GM12878 (cell line): ENCODE data around the gene GPATCH11. TPM values are rescaled to one million over a fixed set of nuclear protein-coding genes. Genes with fewer than 3 reads are reported as not detected.

ENCODE experiments used
- BHLHE40 ChIP-seq, 2 experiments: fragments of 450-650 bp in 1 of 2; IDR thresholded peaks; 2 replicates each; pipeline ENCODE4 v1.6.1; 2011 to 2017; ENCODE audit warnings: low read depth in 2 of 2, borderline replicate concordance in 1 of 2, improper control_type of control experiment in 1 of 2, low read length in 1 of 2, mild to moderate bottlenecking in 1 of 2
- CEBPB ChIP-seq, 2 experiments: fragments of 150-350 bp in 1 of 2; IDR thresholded peaks; 2 replicates each; pipeline ENCODE4 v1.6.1; 2012 to 2014; ENCODE audit warnings: low read depth in 2 of 2, low read length in 2 of 2, borderline replicate concordance in 1 of 2, inconsistent platforms in 1 of 2
- CHD1 ChIP-seq: IDR thresholded peaks from 2 replicates; pipeline ENCODE4 v1.6.1; 2012; ENCODE audit warnings: low read depth, low read length, improper control_type of control experiment
- CREB1 ChIP-seq: IDR thresholded peaks from 2 replicates; pipeline ENCODE4 v1.6.1; 2012; ENCODE audit warnings: low read depth, mild to moderate bottlenecking, inconsistent platforms
- ESRRA ChIP-seq: IDR thresholded peaks from 2 replicates; pipeline ENCODE4 v1.6.1; 2012; ENCODE audit warnings: mild to moderate bottlenecking, low read length, improper control_type of control experiment
- GATAD2B ChIP-seq: fragments of 450-650 bp; conservative IDR thresholded peaks from 2 replicates; pipeline ENCODE4 v1.6.1; 2017; ENCODE audit warnings: low read depth, mild to moderate bottlenecking, moderate library complexity
- HCFC1 ChIP-seq: fragments of 150-350 bp; IDR thresholded peaks from 2 replicates; pipeline ENCODE4 v1.6.1; 2014; ENCODE audit warnings: low read length
- JUND ChIP-seq: IDR thresholded peaks from 2 replicates; pipeline ENCODE4 v1.6.1; 2012; ENCODE audit warnings: low read depth, mild to moderate bottlenecking, low read length, improper control_type of control experiment, moderate library complexity
- MXI1 ChIP-seq: fragments of 150-350 bp; IDR thresholded peaks from 2 replicates; pipeline ENCODE4 v1.6.1; 2011; ENCODE audit warnings: low read depth, mild to moderate bottlenecking, inconsistent platforms, low read length, improper control_type of control experiment
- NFIC ChIP-seq: IDR thresholded peaks from 2 replicates; pipeline ENCODE4 v1.6.1; 2012; ENCODE audit warnings: low read depth, mild to moderate bottlenecking, inconsistent platforms, low read length, moderate library complexity
- NR2C1 ChIP-seq: fragments of 450-650 bp; IDR thresholded peaks from 2 replicates; pipeline ENCODE4 v1.6.1; 2017; ENCODE audit warnings: antibody characterized with exemption, mild to moderate bottlenecking, moderate library complexity
- PML ChIP-seq: IDR thresholded peaks from 2 replicates; pipeline ENCODE4 v1.6.1; 2012; ENCODE audit warnings: low read length, inconsistent platforms
- POLR2AphosphoS2 ChIP-seq: IDR thresholded peaks from 2 replicates; pipeline ENCODE4 v1.6.1; 2011; ENCODE audit warnings: low read depth, mild to moderate bottlenecking, low read length, improper control_type of control experiment, moderate library complexity
- RAD51 ChIP-seq: fragments of 450-650 bp; IDR thresholded peaks from 2 replicates; pipeline ENCODE4 v1.6.1; 2016; ENCODE audit warnings: moderate library complexity, mild to moderate bottlenecking, inconsistent platforms
- RELA ChIP-seq: fragments of 450-650 bp; IDR thresholded peaks from 2 replicates; pipeline ENCODE4 v1.8.0; 2014; ENCODE audit warnings: borderline replicate concordance; ENCODE audit not compliant: partially characterized antibody
- SIN3A ChIP-seq: IDR thresholded peaks from 2 replicates; pipeline ENCODE4 v1.6.1; 2012; ENCODE audit warnings: low read depth, low read length, improper control_type of control experiment
- TARDBP ChIP-seq: IDR thresholded peaks from 2 replicates; pipeline ENCODE4 v1.6.1; 2016; ENCODE audit warnings: borderline replicate concordance
- WRNIP1 ChIP-seq: IDR thresholded peaks from 2 replicates; pipeline ENCODE4 v1.6.1; 2011; ENCODE audit warnings: low read depth, low read length, improper control_type of control experiment, borderline replicate concordance
- YBX1 ChIP-seq: fragments of 450-650 bp; IDR thresholded peaks from 2 replicates; pipeline ENCODE4 v1.6.1; 2016; ENCODE audit warnings: antibody characterized with exemption
- ZNF207 ChIP-seq: fragments of 450-650 bp; IDR thresholded peaks from 2 replicates; pipeline ENCODE4 v1.6.1; 2014; ENCODE audit warnings: antibody characterized with exemption, mild to moderate bottlenecking, borderline replicate concordance
- ZNF24 ChIP-seq: fragments of 450-650 bp; IDR thresholded peaks from 2 replicates; pipeline ENCODE4 v1.6.1; 2017; ENCODE audit warnings: antibody characterized with exemption, mild to moderate bottlenecking
- polyA plus RNA-seq, 11 experiments: library from polyadenylated mRNA; depleted of rRNA in 4 of 11; unstranded in 6 of 11; stranded (reverse) in 5 of 11; fragments of >200 nt; fragmentation: Nextera tagmentation in 4 of 11; fragmentation: Illumina TruSeq in 1 of 11; extraction: Ambion mirVana in 4 of 11; extraction: Trizol in 1 of 11; gene quantifications; 1 replicate in 1 of 11; 2 replicates in 10 of 11; pipeline versions ENCODE4 v1.2.1 to v1.2.3, GENCODE V29; 2011 to 2016; ENCODE audit warnings: inconsistent platforms in 2 of 11, missing spikeins in 2 of 11, low read depth in 1 of 11
- total RNA-seq, 4 experiments: library from RNA; depleted of rRNA in 3 of 4; stranded (reverse); fragments of >200 nt in 3 of 4; fragmentation: Illumina TruSeq in 1 of 4; extraction: Trizol in 1 of 4; gene quantifications; 2 replicates each; pipeline versions ENCODE4 v1.2.1 to v1.2.3, GENCODE V29; 2013 to 2021
- TF ChIP-seq, protein P1 (sequence below): fragments of 450-650 bp; IDR thresholded peaks from 2 replicates; pipeline ENCODE4 v1.6.1; 2017; ENCODE audit warnings: mild to moderate bottlenecking, moderate library complexity
- TF ChIP-seq, protein P2 (sequence below): fragments of 450-650 bp; IDR thresholded peaks from 2 replicates; pipeline ENCODE4 v1.6.1; 2014; ENCODE audit warnings: mild to moderate bottlenecking
- TF ChIP-seq, protein P3 (sequence below): fragments of 450-650 bp; IDR thresholded peaks from 2 replicates; pipeline ENCODE4 v1.6.1; 2017; ENCODE audit warnings: mild to moderate bottlenecking, moderate library complexity

The GPATCH11 gene
- total and polyA plus RNA-seq, 10 of the 15 experiments (the other 5 are each of a cell fraction or from before 2014, with no cell fraction given): 11.5 to 31.8 (median 16.5) TPM

DNA sequence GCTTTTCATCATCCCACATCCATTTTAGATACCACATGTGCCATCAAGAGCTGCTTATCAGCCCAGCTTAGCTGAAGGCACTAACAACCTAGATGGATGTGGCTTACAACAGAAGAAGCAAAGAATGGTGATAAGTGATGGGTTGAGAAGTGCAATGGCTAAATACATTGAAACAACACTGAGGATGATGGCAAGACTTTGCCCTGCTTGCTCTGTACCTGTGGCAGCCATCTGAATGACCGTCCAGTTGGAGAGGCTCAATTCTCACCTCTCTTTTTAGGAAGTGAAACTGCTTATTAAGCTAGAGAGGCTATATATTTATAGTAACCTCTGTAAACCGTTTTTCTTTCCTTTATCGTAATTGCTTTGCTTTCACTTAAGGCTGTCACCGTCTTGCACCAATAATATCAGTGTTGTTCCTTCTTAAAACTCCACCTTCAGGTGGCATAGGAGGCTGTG is 5.7 kb downstream of the GPATCH11 start (continued):
- TF ChIP-seq SIN3A (no peak), WRNIP1 (no peak), TARDBP (no peak), ZNF207 (no peak), RELA (no peak), GATAD2B (0 out of 2 replicates have a peak, but pooled peaks have one; percentile 53), CREB1 (peak; percentile 23; the same call in 1 of the 2 replicates), POLR2AphosphoS2 (no peak), BHLHE40 (IDR thresholded peaks at IDR 0.05; ENCODE audit: borderline replicate concordance in 1 of 2, low read depth in 2 of 2, low read length in 1 of 2) (0 out of 4 replicates have a peak, but pooled peaks of 1 of the 2 experiments have one; percentile 8), PML (no peak), MXI1 (peak; percentile 64), CEBPB (IDR thresholded peaks at IDR 0.05; ENCODE audit: borderline replicate concordance in 1 of 2, low read depth in 2 of 2, low read length in 2 of 2) (no peak), YBX1 (no peak), HCFC1 (no peak), ZNF24 (no peak), NR2C1 (no peak), JUND (no peak), ESRRA (no peak), CHD1 (no peak), NFIC (peak; percentile 84), RAD51 (no peak)
- TF ChIP-seq, protein P1, sequence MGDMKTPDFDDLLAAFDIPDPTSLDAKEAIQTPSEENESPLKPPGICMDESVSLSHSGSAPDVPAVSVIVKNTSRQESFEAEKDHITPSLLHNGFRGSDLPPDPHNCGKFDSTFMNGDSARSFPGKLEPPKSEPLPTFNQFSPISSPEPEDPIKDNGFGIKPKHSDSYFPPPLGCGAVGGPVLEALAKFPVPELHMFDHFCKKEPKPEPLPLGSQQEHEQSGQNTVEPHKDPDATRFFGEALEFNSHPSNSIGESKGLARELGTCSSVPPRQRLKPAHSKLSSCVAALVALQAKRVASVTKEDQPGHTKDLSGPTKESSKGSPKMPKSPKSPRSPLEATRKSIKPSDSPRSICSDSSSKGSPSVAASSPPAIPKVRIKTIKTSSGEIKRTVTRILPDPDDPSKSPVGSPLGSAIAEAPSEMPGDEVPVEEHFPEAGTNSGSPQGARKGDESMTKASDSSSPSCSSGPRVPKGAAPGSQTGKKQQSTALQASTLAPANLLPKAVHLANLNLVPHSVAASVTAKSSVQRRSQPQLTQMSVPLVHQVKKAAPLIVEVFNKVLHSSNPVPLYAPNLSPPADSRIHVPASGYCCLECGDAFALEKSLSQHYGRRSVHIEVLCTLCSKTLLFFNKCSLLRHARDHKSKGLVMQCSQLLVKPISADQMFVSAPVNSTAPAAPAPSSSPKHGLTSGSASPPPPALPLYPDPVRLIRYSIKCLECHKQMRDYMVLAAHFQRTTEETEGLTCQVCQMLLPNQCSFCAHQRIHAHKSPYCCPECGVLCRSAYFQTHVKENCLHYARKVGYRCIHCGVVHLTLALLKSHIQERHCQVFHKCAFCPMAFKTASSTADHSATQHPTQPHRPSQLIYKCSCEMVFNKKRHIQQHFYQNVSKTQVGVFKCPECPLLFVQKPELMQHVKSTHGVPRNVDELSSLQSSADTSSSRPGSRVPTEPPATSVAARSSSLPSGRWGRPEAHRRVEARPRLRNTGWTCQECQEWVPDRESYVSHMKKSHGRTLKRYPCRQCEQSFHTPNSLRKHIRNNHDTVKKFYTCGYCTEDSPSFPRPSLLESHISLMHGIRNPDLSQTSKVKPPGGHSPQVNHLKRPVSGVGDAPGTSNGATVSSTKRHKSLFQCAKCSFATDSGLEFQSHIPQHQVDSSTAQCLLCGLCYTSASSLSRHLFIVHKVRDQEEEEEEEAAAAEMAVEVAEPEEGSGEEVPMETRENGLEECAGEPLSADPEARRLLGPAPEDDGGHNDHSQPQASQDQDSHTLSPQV: no peak
- TF ChIP-seq, protein P2, sequence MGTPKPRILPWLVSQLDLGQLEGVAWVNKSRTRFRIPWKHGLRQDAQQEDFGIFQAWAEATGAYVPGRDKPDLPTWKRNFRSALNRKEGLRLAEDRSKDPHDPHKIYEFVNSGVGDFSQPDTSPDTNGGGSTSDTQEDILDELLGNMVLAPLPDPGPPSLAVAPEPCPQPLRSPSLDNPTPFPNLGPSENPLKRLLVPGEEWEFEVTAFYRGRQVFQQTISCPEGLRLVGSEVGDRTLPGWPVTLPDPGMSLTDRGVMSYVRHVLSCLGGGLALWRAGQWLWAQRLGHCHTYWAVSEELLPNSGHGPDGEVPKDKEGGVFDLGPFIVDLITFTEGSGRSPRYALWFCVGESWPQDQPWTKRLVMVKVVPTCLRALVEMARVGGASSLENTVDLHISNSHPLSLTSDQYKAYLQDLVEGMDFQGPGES: no peak
- TF ChIP-seq, protein P3, sequence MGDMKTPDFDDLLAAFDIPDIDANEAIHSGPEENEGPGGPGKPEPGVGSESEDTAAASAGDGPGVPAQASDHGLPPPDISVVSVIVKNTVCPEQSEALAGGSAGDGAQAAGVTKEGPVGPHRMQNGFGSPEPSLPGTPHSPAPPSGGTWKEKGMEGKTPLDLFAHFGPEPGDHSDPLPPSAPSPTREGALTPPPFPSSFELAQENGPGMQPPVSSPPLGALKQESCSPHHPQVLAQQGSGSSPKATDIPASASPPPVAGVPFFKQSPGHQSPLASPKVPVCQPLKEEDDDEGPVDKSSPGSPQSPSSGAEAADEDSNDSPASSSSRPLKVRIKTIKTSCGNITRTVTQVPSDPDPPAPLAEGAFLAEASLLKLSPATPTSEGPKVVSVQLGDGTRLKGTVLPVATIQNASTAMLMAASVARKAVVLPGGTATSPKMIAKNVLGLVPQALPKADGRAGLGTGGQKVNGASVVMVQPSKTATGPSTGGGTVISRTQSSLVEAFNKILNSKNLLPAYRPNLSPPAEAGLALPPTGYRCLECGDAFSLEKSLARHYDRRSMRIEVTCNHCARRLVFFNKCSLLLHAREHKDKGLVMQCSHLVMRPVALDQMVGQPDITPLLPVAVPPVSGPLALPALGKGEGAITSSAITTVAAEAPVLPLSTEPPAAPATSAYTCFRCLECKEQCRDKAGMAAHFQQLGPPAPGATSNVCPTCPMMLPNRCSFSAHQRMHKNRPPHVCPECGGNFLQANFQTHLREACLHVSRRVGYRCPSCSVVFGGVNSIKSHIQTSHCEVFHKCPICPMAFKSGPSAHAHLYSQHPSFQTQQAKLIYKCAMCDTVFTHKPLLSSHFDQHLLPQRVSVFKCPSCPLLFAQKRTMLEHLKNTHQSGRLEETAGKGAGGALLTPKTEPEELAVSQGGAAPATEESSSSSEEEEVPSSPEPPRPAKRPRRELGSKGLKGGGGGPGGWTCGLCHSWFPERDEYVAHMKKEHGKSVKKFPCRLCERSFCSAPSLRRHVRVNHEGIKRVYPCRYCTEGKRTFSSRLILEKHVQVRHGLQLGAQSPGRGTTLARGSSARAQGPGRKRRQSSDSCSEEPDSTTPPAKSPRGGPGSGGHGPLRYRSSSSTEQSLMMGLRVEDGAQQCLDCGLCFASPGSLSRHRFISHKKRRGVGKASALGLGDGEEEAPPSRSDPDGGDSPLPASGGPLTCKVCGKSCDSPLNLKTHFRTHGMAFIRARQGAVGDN: peak; percentile 68
